HG03108 (cell line): Measurements from ENCODE around the gene RERG.
"Not testable (repeated sequence)": the region's sequence is repeated elsewhere in the genome, so short reads cannot be mapped to it uniquely, and the experiment has no call there.

Experiments used
- ATAC-seq: cut with Tn5 transposase; IDR thresholded peaks from one replicate; pipeline ENCODE4 v1.9.1; 2021; ENCODE audit warnings: moderate library complexity; ENCODE audit not compliant: unreplicated experiment

Gene RERG, protein sequence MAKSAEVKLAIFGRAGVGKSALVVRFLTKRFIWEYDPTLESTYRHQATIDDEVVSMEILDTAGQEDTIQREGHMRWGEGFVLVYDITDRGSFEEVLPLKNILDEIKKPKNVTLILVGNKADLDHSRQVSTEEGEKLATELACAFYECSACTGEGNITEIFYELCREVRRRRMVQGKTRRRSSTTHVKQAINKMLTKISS

DNA sequence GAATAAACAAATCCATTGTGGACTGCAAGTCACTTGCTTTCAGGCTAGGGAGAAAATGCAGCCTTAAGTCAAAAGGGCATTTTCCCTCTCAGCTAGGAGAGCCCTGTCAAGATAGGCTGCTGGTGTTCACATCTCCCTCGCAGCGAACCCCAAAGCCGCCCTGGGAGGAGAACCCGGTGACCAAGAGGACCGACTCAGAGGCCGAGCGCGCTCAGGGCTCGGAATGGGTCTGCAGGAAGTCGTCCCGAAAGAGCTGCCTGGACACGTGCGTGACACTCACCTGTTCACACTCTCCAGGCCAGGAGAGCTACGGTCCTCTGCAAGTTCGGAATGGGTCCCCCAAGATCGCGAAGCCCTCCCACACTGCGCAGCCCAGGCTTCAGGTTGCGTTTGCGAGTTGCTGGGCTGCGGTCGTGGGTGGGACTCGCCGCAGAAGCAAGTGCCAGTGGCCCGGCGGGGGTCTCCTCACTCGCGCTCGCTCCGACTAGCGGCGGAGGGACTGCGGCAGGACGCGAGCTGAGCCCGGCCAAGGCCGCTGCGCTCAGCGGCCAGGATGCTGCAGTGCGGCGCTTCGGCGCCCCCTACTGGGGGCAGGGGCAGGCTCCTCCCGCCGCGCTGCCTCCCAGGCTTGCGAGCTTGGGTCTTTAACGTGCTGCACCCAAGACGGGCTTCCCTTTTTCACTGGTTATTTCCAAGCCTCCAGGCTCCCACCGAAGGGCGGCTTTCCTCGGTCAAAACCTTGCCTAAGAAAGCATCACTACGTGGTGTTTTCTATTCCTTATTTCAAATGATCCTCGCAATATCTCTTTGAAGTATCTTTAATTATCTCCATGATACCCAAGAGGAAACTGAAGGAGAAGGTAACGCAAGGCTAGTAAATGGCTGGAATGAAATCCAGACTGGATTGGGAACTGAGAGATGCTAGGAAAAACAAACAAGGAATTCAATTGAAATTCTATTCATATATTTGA lies at the start of gene RERG:
Gene RERG, minus strand, starts transcription at position 503 of the 971 bp plus-strand sequence. CDS start 3,928 bp downstream, outside the sequence.
- peak; percentile 93 for ATAC-seq

DNA sequence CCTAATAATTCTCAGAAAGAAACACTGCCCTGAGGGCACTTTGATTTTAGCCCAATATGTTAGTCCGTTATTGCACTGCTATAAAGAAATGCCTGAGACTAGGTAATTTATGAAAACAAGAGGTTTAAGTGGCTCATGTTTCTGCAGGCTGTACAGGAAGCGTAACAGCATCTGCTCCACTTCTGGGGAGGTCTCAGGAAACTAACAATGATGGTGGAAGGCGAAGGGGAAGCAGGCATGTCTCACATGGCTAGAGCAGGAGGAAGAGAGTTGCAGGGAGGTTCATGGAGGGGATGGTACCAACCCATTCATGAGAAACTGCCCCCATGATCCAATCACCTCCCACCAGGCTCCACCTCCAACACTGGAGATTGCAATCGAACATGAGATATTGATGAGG lies 49.4 kb upstream of the RERG start:
- ATAC-seq, result no peak

DNA sequence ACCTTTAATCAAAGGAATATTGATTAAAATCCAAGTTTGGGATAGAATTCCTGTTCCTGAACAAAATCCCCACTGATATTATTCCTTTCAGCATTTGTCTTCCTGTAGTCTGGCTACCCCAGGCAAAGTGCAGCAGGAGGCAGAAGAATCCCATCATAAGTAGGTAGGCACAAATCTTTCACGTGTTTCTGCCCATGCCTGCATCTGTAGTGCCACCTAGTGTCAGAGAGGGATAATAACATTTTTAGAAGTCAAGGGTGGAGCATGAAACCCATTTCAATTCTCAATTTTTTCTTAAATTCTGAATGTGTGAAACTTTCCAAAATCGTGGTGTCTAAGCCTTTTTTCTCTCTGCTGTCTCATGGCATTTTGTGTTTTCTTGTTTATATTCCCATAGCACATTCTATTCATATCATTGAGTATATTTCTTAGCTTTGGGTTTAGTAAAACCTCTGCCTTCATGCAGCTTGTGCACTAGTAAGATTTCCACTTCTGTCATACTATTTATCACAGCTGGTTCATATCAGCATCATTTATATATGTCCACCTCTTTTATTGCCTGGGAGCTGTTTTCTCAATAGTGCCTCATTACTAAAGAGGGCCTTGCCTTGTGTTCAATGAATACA lies 47.8 kb upstream of the RERG start:
- peak; percentile 75 for ATAC-seq

DNA sequence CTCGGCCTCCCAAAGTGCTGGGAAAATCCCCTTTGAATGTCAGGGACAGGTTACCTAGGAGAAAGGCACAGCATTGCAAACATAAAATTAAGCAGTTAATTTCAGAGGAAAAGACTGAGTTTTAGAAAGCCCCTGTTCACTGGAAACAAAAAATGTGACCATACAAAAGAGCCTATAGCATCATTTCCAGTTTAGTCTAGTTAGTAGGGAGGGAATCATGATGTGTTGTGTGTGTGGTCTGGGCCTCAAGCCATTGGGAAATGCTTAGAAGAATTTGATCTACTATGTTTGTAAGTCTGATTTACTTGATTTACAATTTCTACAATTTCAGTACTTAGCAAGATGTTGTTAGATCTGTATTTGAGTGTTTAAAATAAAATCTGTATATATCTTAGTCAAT lies 47.1 kb upstream of the RERG start:
- no peak for ATAC-seq

DNA sequence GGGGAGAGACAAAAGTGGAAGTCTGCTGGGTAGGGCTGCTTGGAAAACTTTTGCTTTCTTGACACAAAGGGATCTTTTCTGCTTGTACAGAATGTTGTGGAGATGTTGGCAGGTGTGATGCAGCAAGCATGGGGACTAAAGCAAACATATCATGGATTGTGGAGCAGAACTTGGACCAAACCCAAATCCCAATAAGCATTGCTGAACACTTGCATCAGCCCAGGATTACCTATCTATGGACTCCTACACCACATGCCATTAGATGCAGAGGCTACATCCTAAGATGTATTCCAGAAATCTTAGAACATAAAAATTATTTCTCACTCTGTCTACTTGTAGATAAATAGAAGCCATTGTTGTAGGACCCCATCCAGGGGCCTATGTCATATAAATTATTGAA lies 44.7 kb upstream of the RERG start:
- ATAC-seq, result no peak

DNA sequence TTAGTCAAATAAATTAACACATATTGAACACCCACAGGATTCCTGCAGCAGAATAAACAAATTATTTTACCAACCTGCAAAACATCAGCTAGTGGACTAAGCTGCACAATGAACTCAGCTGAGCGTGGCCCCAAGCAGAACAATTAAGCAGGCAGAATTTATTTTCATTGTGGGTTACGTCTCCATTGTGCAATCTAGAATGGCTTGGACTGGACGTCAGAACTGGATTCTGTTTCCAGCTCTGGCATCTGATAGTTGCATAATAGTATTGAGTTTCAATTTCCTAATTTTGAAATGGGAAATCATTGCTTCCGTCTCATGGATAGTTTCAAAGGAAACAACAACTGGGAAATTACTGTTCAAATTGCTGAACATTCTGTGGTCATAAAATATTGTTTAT lies 35.5 kb upstream of the RERG start:
- no peak for ATAC-seq

DNA sequence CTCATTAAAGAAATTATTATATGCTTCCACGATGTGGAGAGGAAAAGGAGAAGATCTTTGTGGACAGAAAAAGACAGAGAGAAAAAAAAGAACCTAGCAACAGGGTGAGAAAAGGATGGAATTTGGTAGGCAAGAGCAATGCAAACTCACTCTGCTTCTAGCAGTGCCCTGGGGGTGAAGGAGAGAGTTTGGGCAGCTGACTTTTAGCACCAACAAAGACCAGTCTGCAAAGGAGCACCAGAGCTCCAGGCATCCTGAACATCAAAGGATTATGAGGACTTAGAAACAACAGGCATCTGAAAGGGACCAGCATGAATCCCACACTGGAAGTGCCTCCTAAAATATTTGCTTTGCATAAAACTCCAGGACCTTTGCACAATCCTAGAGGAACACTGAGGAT lies 32.8 kb upstream of the RERG start:
- no peak for ATAC-seq

DNA sequence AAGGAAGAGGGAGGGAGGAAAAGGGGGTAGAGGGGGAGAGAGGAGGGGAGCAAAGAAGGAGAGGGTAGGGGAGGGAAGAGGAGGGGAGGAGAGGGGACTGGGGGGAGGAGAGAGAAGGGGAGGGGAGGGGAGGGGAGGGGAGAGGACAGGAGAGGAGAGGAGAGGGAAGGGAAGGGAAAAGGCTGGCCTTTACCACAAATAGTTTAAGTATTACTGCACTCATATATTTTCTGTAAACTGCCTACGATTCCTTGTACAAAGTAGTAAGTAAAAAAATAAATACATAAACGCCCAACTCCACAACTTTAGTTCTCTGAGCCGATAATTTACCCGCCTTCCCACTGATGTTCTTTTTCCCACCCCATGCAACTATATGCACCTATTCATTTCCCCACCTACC lies 23.7 kb upstream of the RERG start:
- no peak for ATAC-seq

DNA sequence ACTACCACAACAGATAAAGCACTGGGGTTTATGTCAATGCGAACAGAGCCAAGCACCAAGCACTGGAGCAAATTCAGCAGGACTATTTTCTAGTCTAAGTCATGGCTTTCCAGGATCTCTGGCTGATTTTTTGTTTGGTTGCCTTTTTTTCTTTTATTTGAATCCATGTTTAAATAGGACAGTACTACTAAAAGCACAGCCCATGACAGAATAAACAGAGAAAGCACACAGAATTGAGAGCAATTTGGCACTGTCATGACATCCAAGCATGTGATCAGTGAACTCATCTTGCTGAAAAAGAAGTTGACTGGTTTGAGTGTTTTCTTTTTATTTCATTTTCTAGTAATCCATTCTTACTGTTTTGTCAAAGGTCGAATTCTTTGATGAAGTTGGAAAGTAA lies 23.1 kb upstream of the RERG start:
- no peak for ATAC-seq

DNA sequence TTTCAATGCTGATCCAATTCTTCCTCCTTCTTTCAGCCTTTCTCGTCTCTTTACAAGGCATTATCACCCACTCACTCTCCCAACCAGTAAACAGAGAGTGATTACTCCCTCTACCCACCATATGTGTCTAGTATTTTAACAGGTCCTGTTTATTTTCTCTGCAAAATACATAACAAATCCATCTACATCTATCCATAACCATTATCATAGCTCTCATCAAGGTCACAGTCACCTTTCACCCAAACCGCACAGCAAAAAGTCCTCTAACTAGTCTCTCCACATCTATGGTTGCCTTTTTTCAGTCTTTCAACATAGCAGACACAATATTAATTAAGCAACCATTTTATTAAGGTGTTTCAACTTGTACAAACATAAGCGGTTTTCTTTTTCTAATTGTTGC lies 21.9 kb upstream of the RERG start:
- ATAC-seq, result no peak

DNA sequence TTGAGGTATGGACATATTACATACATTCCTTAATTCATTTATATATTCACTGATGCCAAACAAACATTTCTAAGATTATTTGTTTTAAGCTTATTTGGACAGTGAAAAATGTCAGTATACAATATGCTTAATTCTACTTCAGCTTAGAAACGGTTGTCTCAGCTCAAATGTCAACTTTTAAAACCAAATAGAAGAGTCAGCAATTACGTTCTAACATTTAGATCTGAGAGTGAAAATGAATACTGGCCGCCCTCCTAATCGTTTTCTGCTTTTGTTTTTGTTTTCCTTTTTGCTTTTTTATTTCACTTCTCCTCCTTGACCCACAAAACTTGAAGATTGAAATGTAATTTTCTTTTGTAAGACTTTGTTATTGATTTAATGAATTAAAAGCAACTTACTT lies 19.7 kb upstream of the RERG start:
- no peak for ATAC-seq

DNA sequence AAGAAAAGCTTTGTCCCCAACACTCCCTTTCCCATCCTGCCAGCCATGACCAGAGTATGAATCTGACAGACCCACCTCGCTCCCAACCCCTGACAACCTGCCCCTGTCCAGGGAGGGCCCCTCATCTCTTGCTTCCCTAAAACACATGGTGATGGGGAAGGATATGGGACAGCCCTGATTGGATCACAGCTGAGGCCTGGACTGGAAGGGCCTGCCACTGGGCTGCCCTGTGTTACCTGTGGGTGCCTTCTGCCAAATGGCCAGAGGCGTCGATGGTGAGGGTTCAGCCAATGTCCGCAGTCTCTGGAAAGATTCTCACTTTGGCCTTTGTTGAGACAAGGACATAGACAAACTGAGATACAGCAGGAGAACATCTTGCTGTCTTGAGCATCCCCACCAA lies 13.3 kb upstream of the RERG start:
- no peak for ATAC-seq

DNA sequence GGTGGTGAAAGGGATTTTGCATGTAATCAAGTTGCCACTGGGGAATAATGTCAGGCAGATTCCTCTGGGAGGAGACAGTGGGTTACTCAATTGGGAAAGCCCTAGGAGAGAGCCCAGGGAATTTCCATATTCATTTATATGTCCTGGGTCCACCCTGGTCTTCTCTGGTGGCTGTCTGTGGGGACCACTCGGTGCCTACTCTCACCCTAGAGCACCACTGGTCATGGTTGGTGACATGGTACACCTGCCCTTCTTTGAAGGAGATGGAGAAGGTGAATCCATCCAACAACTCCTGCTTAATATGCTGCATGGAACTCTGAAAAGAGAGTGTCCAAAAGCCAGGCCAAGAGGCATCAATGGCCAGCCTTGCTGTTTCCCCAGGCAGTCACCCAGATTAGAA lies 12.8 kb upstream of the RERG start:
- ATAC-seq, result no peak

DNA sequence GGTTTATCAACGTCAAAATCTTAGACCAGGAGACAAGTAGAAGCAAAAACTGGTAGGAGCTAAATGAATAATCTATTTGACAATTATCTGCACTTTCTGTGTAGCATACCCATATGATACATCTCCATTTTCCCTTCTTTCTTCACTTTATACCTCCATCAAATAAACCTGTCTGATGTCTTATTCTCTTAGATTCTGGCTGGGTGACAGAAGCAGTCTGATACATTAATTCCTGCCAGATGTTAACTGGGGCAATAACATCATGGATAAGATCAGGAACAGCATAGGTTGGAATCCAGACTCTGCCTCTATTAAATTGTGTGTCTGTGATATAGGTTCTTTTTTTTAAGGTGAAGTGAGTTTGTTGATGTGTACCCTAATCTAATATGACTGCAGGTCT lies 11.7 kb upstream of the RERG start:
- no peak for ATAC-seq

DNA sequence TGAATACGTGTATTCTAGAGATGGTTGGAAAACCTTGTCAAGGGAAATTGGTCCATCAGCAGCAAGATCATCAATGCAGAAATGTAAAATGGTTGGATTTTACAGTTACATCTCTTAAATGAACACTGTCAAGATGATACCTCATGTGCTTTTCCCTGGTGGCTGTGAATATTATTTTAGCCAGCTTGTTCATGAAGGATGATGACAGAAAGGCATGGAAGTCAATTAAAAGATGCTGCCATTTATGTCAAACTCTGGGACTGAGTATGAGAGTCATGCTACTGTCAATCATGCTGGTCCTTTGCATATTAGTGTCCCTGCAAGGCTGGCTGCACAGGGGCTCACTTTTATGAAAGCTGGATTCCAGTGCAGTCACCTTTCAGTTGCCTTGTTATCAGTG lies 10.3 kb upstream of the RERG start:
- ATAC-seq, result no peak

DNA sequence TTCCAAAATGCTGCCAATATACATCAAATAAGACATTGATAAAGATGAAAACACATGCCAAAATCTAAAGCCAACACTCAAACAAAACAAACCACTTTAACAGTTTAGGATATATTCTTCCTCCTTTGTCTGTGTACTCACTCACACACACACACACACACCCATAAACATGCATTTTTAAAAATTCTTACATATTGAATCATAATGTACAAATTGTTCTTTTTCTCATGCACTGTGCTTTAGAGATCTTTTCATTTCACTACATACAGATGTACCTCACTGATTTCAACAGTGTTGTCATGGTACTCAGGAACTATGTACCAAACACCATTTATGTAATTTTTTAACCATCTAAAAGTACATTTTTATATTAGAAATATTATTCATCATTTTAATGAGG lies 9.5 kb upstream of the RERG start:
- no peak for ATAC-seq

DNA sequence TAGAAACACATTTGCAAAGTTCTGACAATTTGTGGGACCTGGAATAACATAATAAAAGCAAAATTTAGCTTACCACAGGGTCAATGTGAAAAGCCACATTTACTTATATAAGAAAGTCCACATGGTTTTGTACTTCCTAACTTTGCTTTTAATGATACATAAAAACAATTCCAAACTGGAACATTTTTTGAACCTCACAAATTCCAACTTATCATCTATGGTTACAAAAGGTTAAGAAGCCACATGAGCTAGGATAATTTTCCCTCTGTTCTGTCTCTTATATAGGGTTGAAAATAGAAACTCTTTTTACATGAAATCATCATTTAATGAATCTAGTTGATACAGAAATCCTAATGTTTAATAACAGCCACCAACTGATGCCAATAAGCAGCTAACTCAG lies 8.9 kb upstream of the RERG start:
- ATAC-seq, result no peak

DNA sequence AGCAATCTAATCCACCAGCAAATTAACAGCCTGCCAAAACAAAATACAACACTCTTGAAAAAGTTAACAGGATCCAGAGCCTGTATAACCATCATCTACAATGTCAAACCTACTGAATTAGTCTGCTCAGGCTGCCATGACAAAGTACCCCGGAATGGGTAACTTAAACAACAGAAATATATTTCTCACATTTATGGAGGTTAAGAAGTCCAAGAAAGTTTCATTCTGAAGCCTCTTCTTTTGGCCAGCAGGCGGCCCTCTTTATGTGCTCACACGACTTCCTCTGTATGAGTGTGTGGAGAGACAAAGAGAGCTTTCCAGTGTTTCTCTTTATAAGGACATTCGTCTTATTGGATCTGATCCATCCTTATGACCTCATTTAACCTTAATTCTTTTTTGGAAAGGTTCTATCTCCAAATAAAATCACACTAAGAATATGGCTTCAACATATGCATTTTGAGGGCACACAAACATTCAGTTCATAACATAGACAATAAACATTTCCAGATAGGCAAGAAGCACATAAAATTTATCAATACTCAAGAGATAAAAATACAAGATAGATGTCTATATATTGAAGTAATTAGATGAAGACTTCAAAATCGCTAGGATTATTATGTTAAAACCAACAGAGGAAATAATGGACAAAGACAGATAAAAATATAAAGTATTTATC lies 5.9 kb upstream of the RERG start:
- no peak for ATAC-seq

DNA sequence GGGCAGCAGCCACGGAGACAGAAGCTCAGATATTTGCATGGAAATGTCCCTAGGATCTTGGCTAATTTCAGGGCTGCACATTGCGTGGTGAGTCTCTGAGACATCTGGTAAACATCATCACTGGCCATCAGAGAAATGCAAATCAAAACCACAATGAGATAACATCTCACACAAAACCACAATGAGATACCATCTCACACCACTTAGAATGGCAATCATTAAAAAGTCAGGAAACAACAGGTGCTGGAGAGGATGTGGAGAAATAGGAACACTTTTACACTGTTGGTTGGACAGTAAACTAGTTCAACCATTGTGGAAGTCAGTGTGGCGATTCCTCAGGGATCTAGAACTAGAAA lies 4.6 kb upstream of the RERG start:
- ATAC-seq, result not testable (repeated sequence)

DNA sequence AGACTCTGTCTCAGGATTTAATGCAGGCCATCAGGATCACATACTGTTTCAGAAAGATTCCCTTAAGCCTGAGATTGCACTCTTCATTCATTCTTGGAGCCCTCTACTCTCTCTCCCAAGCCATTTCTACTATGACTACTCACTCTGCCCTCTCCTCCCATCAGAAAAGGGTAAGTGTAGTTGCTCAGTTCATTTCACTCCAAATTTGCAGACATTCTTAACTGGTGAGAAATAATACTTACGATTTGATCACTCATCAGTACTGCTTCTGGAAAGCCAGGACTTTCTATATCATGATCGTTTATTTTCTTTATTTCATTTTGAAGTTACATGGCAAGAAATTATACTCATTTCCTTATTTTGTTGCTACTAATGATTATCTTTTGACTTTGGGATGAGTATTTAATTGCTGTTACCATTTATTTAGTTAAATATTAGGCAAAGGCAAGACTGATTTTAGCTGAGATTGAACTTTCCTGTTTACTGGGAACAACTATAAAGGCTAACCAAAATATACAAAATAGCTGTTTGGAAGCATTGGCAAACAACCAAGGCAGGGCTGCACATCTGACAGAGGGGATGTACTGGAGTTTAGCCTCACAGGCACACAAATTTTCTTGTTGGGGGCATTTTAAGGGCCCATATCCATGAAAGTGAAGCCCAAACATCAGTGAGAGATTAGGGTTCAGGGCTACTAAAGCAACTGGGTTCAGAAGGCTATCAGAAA lies 4.1 kb upstream of the RERG start:
- no peak for ATAC-seq

DNA sequence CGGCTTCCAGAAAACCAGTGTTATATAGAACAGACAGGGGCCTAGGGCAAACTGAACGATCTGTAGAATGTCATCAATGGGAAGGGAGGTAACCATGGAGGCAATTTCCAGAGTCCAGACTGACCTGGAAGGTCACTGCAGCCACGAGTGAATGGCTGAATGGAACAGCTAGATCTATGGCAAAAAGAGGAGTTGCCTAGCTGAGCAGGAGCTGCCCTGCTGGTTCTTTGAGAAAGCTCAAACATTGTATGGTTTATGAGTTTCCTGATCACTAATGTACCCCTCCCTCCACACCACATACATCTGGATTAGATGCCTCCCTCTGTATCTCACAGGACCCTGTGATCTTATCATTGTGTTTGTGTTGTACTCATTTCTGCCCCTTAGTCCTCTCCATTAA lies 1.0 kb upstream of the RERG start:
- no peak for ATAC-seq
